NK-92 (cell line): ENCODE results near the gene MMRN2.
"Not testable (repeated sequence)": the region's sequence is repeated elsewhere in the genome, so short reads cannot be mapped to it uniquely, and the experiment has no call there.

Experiments used
- DNase-seq: peaks from one replicate; lab custom pipeline; 2025; ENCODE audit not compliant: unreplicated experiment; lab: John Stamatoyannopoulos, UW

The MMRN2 gene

GRCh38 chr10:86956195-86956847 lies 1.1 kb downstream of the MMRN2 start:
- DNase-seq: no peak

DNA sequence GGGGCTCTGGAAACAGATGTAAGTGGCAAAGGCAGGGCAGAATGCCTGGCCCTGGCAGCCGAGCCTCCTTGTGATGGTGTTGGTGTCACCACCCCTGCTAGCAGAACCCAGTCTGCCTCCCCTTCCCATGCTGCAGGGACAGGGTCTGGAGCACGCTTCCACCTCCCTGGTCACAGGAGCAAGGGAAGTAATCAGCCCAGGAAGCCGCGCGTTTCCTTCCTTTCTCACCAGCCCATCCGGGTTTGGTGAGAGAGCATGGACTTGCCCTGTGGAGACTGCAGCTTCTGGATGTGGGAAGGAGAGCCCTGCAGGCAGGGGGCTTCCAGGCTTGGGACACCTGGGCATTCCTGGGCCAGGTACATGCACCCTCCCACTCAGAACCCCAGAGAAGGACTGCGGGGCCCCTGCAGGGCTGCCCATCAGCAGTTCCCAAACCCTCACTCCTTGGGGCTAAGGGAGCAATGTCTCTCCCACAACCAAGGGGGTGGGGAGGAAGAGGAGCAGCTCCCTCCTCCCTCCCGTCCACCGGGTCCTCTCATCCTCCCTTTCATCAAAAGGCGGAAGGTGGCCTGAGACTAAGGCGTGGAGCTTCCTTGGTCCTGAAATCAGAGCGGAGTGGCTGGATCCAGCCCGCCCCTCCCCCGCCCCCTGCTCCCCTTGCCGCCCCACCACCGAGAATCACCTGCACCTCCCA lies 1.8 kb downstream of the MMRN2 start:
- no peak for DNase-seq

DNA sequence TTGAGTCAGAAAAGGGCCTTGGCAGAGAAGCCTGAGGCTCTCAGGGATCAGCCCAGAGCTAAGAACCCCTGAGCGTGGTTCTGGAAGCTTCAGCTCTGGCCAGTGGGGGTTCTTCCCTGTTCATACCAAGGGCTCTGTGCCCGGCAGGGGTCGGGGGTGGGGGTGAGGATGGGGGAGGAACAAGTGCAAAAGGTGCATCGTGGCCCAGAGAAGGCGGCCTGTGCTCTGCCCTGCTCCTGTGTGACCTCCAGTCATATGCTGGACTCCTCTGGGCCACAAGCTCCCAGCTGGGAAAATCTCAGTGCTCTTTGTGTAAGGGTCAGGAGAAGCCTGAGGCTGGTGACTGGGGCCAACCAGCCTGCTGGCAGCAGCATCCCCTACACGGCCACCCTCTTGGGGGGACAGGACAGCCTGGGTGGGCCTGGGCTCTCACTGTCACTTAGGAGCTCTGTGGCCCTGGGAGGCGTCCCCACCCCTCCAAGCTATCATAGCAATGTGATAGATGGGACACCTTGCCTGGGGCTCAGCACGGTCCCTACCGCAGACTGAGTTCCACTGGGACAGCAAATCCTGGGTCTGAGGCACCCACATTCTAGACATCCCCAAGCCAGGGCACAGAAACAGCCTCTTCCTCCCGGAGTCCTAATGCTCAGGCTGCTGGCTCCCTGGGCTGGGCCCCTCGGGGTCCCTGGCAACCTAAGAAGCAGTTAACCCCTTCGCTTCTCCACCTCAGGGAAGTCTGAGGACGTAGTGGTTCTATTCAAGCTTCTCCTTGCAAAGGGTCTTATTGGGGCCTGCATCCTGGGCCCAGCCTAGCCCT lies 2.5 kb downstream of the MMRN2 start:
- DNase-seq: no peak

GRCh38 chr10:86953747-86954680 lies 3.4 kb downstream of the MMRN2 start:
- no peak for DNase-seq

DNA sequence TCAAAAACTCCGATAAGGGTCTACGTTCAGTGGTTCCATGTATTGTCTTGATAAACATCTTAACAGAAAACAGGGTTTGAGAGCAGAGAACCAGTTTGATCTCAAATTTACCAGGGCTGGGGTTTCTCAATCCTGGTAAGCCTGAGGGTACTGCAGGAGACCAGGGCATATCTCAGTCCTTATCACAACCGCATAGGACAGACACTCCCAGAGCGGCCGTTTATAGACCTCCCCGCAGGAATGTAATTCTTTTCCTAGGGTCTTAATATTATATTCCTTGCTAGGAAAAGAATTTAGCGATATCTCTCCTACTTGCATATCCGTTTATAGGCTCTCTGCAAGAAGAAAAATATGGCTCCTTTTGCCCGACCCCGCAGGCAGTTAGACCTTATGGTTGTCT lies 4.7 kb downstream of the MMRN2 start:
- DNase-seq: not testable (repeated sequence)

DNA sequence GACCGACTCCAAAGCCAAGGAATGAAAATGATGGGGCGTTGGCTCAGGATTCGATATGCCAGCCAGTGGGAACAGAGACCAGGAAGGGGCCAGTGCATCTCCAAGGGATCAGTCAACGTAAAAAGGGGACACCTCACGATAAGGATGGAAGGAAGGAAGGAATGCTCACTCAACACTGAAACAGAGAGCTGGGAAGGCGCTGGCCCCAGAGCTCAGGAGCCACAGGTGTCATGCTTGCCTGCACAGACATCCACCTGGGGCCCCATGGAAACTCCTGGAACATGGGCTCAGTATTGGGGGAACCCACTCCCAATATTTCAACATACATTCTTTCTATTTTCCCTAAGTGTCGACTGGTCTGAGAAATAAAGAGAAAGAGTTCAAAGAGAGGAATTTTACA lies 5.3 kb downstream of the MMRN2 start:
- no peak for DNase-seq

DNA sequence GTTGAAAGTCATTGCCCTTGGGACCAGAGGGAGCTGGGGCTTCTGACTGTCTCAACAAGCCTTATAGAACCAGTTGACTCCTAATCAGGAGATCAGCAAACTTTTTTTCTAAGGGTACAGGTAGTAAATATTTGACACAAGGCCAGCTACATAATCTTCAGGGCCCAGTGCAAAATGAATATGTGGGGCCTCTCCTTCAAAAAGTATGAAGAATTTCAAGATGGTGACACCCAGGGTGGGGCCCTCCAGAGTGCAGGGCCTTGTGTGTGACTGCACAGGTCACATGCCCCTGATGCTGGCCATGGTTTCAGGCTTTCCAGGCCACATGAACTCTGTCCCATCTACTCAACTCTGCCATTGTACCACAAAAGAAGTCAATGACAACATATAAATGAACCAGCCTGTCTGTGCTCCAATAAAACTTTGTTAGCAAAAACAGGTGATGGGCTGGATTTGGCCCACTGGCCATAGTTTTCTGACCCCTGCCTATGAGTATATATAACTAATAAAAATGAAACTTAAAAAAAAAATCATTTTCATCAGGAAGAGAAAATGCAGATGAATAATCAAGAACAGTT lies 6.1 kb downstream of the MMRN2 start:
- DNase-seq: no peak

DNA sequence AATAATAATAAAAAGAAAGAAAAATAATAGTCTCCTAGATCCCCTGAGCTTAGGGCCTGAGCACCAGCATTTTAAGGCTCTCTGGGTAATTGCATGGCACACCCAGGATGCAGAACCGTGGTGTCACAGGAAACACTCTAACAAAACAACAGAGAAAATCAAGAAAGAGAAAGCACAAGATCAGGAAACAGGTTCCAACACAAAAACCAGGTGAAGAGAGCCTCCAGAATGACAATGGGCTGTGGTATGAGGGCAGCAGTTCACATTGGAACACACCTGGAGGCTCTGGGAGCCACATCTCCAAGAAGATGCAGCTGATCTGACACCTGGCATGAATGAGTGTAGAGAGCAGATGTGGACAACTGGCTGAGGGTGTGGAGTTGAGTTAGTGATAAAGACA lies 7.1 kb downstream of the MMRN2 start:
- DNase-seq: no peak

GRCh38 chr10:86947806-86948205 lies 9.6 kb downstream of the MMRN2 start:
- not testable (repeated sequence) for DNase-seq

GRCh38 chr10:86946213-86947155 lies 10.9 kb downstream of the MMRN2 start:
- no peak for DNase-seq

DNA sequence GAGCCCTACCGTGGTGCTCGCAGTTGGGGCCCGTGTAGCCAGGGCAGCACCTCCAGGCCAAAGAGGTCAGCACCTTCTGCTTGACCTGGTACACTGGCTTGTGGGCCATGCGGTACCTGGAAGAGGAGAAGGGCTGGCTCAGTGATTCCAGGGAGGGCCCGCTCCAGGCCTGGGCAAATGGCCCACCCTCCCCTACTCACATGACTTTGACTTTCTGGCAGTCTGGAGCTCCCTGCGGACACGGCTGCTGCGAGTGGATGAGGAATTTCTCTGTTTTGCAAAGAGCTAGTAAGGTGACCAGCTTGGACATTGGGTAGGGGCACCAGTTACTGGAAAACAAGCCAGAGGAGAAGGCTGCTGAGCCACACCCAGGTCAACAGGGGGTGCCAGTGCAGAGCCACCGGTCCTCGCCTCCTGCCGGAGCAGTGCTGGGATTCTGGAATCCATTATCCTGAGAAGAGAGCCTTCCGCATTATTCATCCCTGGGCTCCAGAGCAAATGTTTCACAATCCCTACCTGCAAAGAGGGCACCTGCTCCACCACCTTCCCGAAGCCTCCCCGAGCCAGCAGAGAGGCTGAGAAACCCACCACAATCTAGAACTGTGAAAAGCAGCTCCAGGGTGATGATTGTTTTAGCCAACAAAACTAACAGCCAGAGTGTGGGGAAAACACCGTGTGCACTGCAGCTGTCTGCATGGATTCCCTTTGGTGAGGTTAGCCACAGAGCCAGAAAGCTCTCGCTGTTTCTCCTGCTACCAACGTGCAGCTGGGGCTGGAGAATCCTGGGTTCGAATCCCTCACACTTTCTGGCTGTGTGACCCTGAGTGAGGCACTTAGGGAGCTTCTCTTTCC lies 11.8 kb downstream of the MMRN2 start:
- DNase-seq: no peak

DNA sequence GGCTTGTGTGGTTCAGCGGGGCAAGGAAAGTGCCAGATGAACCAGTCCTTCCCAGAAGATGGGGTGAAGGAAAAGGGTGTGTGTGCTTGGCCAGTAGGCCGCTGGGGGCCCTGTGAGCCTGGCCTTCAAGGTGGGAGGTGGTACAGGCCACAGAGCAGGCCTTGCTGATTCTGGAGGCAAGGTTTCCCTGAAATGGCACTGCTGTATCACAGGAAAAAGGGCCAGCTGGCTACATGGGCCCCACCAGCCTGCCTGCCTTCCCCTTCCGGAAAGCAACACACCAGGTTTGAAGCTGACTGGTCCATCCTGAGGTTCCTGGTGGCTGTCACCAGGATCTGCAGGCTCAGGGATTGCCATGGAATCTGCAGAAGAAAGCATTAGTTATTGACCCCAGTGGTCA lies 12.5 kb downstream of the MMRN2 start:
- no peak for DNase-seq

GRCh38 chr10:86944471-86944870 lies 12.9 kb downstream of the MMRN2 start:
- DNase-seq: no peak

- no peak for DNase-seq
Measured at GRCh38 chr10:86944031-86944419, 13.4 kb downstream of the MMRN2 start.

DNA sequence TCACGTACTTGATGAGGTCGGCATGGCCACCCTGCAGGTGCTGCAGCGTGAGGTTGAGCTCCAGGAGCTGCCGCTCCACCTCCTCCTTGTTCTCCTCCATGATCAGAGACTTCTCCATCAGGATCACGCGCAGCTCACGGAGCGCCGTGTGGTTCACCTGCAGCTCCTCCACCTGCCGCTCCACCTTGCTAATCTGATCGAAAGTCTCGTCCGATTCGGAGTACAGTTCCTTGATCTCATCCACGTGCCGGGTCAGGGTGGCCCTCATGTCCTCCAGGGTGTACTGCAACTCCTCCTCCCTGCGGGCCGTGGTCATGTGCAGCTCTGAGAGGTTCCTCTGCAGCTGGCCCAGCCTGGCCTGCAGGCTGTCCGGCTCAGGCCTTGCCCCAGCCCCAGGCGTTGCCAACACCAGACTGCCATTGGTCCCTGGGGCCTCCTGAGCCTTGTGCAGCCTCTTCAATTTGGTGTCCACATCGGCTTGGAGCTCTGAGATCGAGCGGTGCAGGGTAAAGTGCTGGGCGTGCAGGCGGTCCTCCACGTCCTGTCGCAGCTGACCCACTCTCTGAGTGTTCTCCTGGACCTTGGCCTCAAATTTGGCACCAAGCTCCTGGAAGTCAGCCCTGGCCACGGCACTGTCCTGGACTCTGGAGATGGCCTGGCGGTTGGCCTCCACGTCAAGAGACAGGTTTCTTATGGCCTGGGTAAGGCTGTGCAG lies 13.9 kb downstream of the MMRN2 start:
- DNase-seq: no peak

- no peak for DNase-seq
Measured at GRCh38 chr10:86942441-86943315, 14.7 kb downstream of the MMRN2 start.

- no peak for DNase-seq
Measured at GRCh38 chr10:86941991-86942421, 15.4 kb downstream of the MMRN2 start.
